CD14-positive monocyte (primary cell): ENCODE measurements around the gene FIBIN. TPM values are rescaled to one million over a fixed set of nuclear protein-coding genes. Genes with fewer than 3 reads are reported as not detected.

ENCODE experiments used
- DNase-seq, 3 donors: peaks; one replicate each; pipeline ENCODE4 v3.0.0-alpha.2; 2011 to 2022
- H2AFZ ChIP-seq: 2 replicates; pipeline ENCODE4 v1.6.0; 2012; ENCODE audit warnings: mild to moderate bottlenecking, low read depth, low read length, inconsistent platforms; ENCODE audit not compliant: insufficient read depth, poor library complexity, severe bottlenecking
- H3K27ac ChIP-seq, 2 donors: 1 replicate in 1 of 2; 2 replicates in 1 of 2; pipeline ENCODE4 v1.5.1; 2012 to 2013; ENCODE audit warnings: low read length in 2 of 2, control low read depth in 1 of 2, inconsistent platforms in 1 of 2, low read depth in 1 of 2, mild to moderate bottlenecking in 1 of 2
- H3K27me3 ChIP-seq, 2 donors: one replicate each; pipeline versions ENCODE4 v1.6.0 to v1.6.1; 2011 to 2013; ENCODE audit warnings: low read length in 2 of 2; ENCODE audit not compliant: control insufficient read depth in 2 of 2, insufficient read depth in 2 of 2
- H3K36me3 ChIP-seq, 2 donors: replicated peaks in 1 of 2; 1 replicate in 1 of 2; 2 replicates in 1 of 2; pipeline versions ENCODE4 v1.5.1 to v1.6.1; 2012 to 2013; ENCODE audit warnings: low read length in 2 of 2, control low read depth in 1 of 2, inconsistent platforms in 1 of 2, mild to moderate bottlenecking in 1 of 2; ENCODE audit not compliant: insufficient read depth in 2 of 2, control insufficient read depth in 1 of 2
- H3K4me1 ChIP-seq, 2 donors: 1 replicate in 1 of 2; 2 replicates in 1 of 2; pipeline versions ENCODE4 v1.5.1 to v1.6.1; 2012 to 2013; ENCODE audit warnings: low read length in 2 of 2, control low read depth in 1 of 2, inconsistent platforms in 1 of 2, mild to moderate bottlenecking in 1 of 2, moderate library complexity in 1 of 2; ENCODE audit not compliant: insufficient read depth in 2 of 2, control insufficient read depth in 1 of 2
- H3K4me2 ChIP-seq: replicated peaks from 2 replicates; pipeline ENCODE3; 2012; ENCODE audit warnings: low read length, moderate library complexity, mild to moderate bottlenecking; ENCODE audit not compliant: poor library complexity, severe bottlenecking; ENCODE audit errors: extremely low read depth
- H3K4me3 ChIP-seq, 3 experiments: fragments of 200-600 bp in 1 of 3; sonication (generic) in 1 of 3; replicated peaks in 1 of 3; 1 replicate in 2 of 3; 2 replicates in 1 of 3; pipeline ENCODE4 v1.5.1; 2011 to 2013; ENCODE audit warnings: low read length in 3 of 3, mild to moderate bottlenecking in 3 of 3, control low read depth in 2 of 3, low read depth in 2 of 3, inconsistent platforms in 1 of 3, moderate library complexity in 1 of 3
- H3K79me2 ChIP-seq: 2 replicates; pipeline ENCODE4 v1.6.0; 2012; ENCODE audit warnings: mild to moderate bottlenecking, control low read depth, inconsistent platforms, low read length, moderate library complexity; ENCODE audit not compliant: insufficient read depth
- H3K9ac ChIP-seq: 2 replicates; pipeline ENCODE4 v1.6.0; 2017; ENCODE audit warnings: low read length, mild to moderate bottlenecking; ENCODE audit not compliant: insufficient read depth, poor library complexity, severe bottlenecking
- H3K9me3 ChIP-seq, 2 donors: replicated peaks in 1 of 2; 1 replicate in 1 of 2; 2 replicates in 1 of 2; pipeline versions ENCODE4 v1.5.1 to v1.6.1; 2012 to 2013; ENCODE audit warnings: low read length in 2 of 2, control low read depth in 1 of 2; ENCODE audit not compliant: control insufficient read depth in 1 of 2, insufficient read depth in 1 of 2
- H4K20me1 ChIP-seq: 2 replicates; pipeline ENCODE4 v1.6.0; 2012; ENCODE audit warnings: mild to moderate bottlenecking, low read length, control low read depth, moderate library complexity; ENCODE audit not compliant: insufficient read depth
- H3K27ac Mint-ChIP-seq, 7 donors: one replicate each; pipeline ENCODE4 v1.8.0; 2020; ENCODE audit warnings: mild to moderate bottlenecking in 7 of 7, mixed read lengths in 7 of 7, moderate library complexity in 6 of 7, inconsistent platforms in 2 of 7
- H3K27me3 Mint-ChIP-seq, 3 donors: one replicate each; pipeline ENCODE4 v1.8.0; 2021 to 2022; ENCODE audit warnings: low read depth in 3 of 3, mild to moderate bottlenecking in 3 of 3, mixed read lengths in 3 of 3, moderate library complexity in 3 of 3, inconsistent platforms in 1 of 3
- H3K36me3 Mint-ChIP-seq, 2 donors: one replicate each; pipeline ENCODE4 v1.8.0; 2020; ENCODE audit warnings: mixed read lengths in 2 of 2, inconsistent platforms in 1 of 2, mild to moderate bottlenecking in 1 of 2
- H3K4me1 Mint-ChIP-seq: one replicate; pipeline ENCODE4 v1.8.0; 2020; ENCODE audit warnings: mild to moderate bottlenecking, mixed read lengths
- H3K4me3 Mint-ChIP-seq, 2 donors: one replicate each; pipeline ENCODE4 v1.8.0; 2020; ENCODE audit warnings: mild to moderate bottlenecking in 2 of 2, mixed read lengths in 2 of 2, moderate library complexity in 1 of 2
- H3K9me3 Mint-ChIP-seq, 7 donors: one replicate each; pipeline ENCODE4 v1.8.0; 2020 to 2022; ENCODE audit warnings: mixed read lengths in 7 of 7, mild to moderate bottlenecking in 6 of 7, moderate library complexity in 6 of 7, inconsistent platforms in 2 of 7
- WGBS: methylation state at CpG from one replicate; pipeline ENCODE4 v1.1.5; 2013; ENCODE audit warnings: missing lambda C conversion rate; ENCODE audit not compliant: insufficient coverage; 5-methylcytosine and 5-hydroxymethylcytosine counted together
- intact Hi-C, 2 donors: fragments of 100-400 bp; cut with micrococcal nuclease; formaldehyde crosslinking; loops; one replicate each; pipeline versions ENCODE4 v1.15.0 to v1.15.1; 2023
- polyA minus RNA-seq: library from RNA; depleted of rRNA, polyadenylated mRNA; stranded (reverse); fragments of >200 nt; gene quantifications from 2 replicates; pipeline ENCODE4 v1.2.3, GENCODE V29; 2012
- polyA plus RNA-seq, 3 donors: library from polyadenylated mRNA; depleted of rRNA in 1 of 3; unstranded in 2 of 3; stranded (reverse) in 1 of 3; fragments of 300-500 nt in 2 of 3; fragments of >200 nt in 1 of 3; fragmentation: Illumina TruSeq in 2 of 3; gene quantifications; 1 replicate in 2 of 3; 2 replicates in 1 of 3; pipeline ENCODE4 v1.2.3, GENCODE V29; 2012 to 2021
- total RNA-seq, 12 experiments: library from RNA in 1 of 12; stranded (reverse) in 1 of 12; fragments of 120-200 nt in 1 of 12; gene quantifications; one replicate each; pipeline ENCODE4 v1.2.4 and lab custom pipeline; 2013 to 2026; ENCODE audit warnings: mixed read lengths in 6 of 12, inconsistent platforms in 1 of 12
- TF ChIP-seq, protein P1 (sequence below): fragments of 200-600 bp; IDR thresholded peaks from one replicate; pipeline ENCODE4 v1.8.0; 2022; ENCODE audit warnings: antibody characterized with exemption, mild to moderate bottlenecking

The FIBIN gene
- total RNA-seq (2013): not detected
- polyA plus RNA-seq: not detected
- polyA minus RNA-seq: not detected in 2 replicates
- 0 to 0.75 (median 0) reads per million in 11 experiments for total RNA-seq (lab: John Stamatoyannopoulos, UW)

DNA sequence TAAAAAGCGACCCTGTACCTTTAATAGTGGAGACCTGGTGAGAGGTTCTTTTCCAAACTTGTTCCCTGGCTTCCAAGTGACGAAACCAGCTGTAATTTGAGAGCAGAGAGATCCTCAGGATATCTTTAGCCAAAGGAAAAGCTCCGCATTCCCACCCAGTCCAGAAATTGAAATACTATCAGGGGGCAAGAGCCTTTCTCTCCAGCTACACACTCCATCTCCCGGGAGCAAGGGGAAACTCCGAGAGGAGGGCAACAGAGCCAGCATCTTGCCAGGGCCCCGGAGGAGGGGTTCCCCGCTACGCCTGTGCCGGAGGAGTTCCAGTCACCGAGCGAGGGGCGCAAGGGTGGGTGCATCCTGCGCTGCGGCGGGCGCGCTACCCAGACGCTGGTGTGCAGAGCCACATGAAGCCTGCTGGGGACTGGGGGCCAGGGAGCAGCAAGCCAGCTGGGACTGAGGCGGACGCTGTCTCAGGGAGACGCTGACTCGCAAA, at the start of gene FIBIN:
TSS of gene FIBIN (plus strand) at position 148 of the 493 bp plus-strand sequence. CDS start 415 bp downstream, outside the sequence.
- no peak within 1 kb of the TSS for H2AFZ ChIP-seq
- 9% methylated on average over 19 of the region's 22 CpGs for WGBS
- H3K4me2 ChIP-seq: no peak within 1 kb of the TSS

DNA sequence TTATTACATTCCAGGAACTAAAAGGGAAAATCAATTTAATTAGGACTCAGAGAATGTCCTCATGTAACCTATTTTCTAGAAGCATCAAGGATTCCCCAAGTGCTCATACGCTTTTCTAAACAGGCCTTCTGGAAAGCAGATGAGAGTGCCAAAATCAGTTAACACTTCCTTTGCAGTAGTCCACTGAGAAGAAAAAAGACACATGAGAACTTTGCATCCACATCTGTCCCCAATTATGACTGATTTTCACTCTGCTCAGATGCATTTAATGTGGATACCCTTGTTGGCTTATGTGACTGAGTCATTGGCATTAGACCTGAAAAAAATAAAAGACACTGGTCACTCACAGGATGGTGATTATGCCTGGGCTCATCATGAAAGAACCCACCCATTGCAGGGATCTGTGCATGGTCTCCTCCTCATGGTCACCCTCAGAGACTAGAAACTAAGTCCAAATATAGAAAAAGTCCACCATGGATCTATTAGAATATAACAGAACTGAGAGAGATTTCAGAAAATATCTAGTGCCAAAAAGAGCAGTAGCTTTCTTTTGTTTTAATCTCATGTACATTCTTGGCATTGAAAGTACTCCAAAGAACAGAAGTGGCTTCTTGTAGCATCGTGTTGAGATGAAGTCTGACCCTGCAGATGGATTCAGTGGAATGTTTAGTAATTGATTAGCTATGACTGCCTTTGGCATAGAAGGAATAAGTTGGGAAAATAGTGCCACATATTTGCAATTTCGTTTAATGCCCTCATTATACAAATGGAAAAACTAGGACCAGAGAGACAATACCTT, 48.8 kb upstream of the FIBIN start:
- H3K4me1 ChIP-seq: no peaks in the 10 kb centered on the region
- no peak overlapping the region for H2AFZ ChIP-seq
- H3K27ac ChIP-seq: no peak overlapping the region
- Mint-ChIP-seq H3K27me3 (no peaks in the 10 kb centered on the region), H3K4me1 (no peaks in the 10 kb centered on the region), H3K9me3 (peaks cover under 1 to 11% (median 6%) of the 10 kb centered on the region in 7 donors), H3K36me3 (no peaks in the 10 kb centered on the region), H3K4me3 (no peak overlapping the region), H3K27ac (no peak overlapping the region)
- no peaks in the 10 kb centered on the region for H3K27me3 ChIP-seq
- no peaks in the 10 kb centered on the region for H4K20me1 ChIP-seq
- H3K79me2 ChIP-seq: no peaks in the 10 kb centered on the region
- H3K4me3 ChIP-seq: no peak overlapping the region
- no peak for DNase-seq
- intact Hi-C loops: no loop called here
- no peak overlapping the region for H3K4me2 ChIP-seq
- H3K9ac ChIP-seq: no peak overlapping the region
- WGBS: 69% methylated on average over 2 of the region's 3 CpGs
- TF ChIP-seq, protein P1, sequence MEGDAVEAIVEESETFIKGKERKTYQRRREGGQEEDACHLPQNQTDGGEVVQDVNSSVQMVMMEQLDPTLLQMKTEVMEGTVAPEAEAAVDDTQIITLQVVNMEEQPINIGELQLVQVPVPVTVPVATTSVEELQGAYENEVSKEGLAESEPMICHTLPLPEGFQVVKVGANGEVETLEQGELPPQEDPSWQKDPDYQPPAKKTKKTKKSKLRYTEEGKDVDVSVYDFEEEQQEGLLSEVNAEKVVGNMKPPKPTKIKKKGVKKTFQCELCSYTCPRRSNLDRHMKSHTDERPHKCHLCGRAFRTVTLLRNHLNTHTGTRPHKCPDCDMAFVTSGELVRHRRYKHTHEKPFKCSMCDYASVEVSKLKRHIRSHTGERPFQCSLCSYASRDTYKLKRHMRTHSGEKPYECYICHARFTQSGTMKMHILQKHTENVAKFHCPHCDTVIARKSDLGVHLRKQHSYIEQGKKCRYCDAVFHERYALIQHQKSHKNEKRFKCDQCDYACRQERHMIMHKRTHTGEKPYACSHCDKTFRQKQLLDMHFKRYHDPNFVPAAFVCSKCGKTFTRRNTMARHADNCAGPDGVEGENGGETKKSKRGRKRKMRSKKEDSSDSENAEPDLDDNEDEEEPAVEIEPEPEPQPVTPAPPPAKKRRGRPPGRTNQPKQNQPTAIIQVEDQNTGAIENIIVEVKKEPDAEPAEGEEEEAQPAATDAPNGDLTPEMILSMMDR: no peak
- H3K9me3 ChIP-seq: peaks cover 3 to 9% of the 10 kb centered on the region in 2 donors
- H3K36me3 ChIP-seq: no peaks in the 10 kb centered on the region

More for the DNA sequence above, at the start of gene FIBIN:
- no peak within 1 kb of the TSS for H3K27ac ChIP-seq
- no peak for DNase-seq
- Mint-ChIP-seq H3K36me3 (no peaks in the 10 kb centered on the region), H3K4me3 (no peak within 1 kb of the TSS), H3K4me1 (no peaks in the 10 kb centered on the region), H3K9me3 (peaks cover 0 to 6% (median 4%) of the 10 kb centered on the region in 7 donors), H3K27ac (no peak within 1 kb of the TSS), H3K27me3 (peaks cover 0 to 4% (median 0%) of the 10 kb centered on the region in 3 donors)
- no peaks in the 10 kb centered on the region for H3K4me1 ChIP-seq
- H4K20me1 ChIP-seq: no peaks in the 10 kb centered on the region
- TF ChIP-seq, protein P1: no peak
- intact Hi-C loops: no loop called here
- peaks cover 0 to 8% of the 10 kb centered on the region in 2 donors for H3K9me3 ChIP-seq
- H3K79me2 ChIP-seq: no peaks in the 10 kb centered on the region
- no peaks in the 10 kb centered on the region for H3K27me3 ChIP-seq
- no peaks in the 10 kb centered on the region for H3K36me3 ChIP-seq
- H3K9ac ChIP-seq: no peak within 1 kb of the TSS
- no peak within 1 kb of the TSS for H3K4me3 ChIP-seq
